Measurements from ENCODE around the gene SNX9.

DNA sequence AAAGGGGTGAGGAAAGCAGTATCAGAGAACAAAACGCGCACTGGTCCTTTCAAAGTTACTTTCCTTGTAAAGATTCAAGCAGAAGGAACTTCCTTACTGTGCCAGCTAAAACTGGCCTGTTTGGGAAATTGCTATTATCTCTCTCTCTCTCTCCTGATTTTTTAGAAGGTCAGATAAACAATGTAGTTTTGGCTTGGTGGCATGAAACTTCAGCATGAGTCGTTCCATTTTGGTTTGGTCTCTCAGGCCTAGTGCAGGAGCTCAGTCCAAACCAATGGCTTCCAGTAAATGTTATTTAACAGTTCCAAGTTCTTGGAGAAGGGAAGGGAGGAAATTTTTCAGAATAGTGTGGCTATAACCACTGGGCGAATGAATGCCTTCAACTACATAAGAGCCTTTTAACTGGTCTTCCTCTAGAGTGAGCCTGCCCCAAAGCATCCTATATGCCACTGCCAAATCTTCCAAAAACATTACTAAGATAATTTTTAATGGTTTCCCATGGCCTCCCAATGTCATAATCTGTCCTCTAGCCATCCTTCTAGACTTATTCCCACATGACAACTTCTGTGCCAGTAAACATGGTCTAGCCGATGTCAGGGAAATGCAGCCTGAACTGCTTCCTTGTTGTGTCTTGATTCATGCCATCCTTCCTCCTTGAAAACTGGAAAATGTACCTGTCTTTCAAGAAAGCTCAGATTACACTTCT is 9.1 kb upstream of the SNX9 start:
- TF ChIP-seq TCF12 (IDR thresholded peaks at IDR 0.05; ENCODE audit: low read depth, low read length) (no peak), IKZF2 (IDR thresholded peaks at IDR 0.05) (no peak), EZH2 (IDR thresholded peaks at IDR 0.05; ENCODE audit: borderline replicate concordance, control insufficient read depth, low read depth, low read length) (no peak)
- TF ChIP-seq, protein P1, sequence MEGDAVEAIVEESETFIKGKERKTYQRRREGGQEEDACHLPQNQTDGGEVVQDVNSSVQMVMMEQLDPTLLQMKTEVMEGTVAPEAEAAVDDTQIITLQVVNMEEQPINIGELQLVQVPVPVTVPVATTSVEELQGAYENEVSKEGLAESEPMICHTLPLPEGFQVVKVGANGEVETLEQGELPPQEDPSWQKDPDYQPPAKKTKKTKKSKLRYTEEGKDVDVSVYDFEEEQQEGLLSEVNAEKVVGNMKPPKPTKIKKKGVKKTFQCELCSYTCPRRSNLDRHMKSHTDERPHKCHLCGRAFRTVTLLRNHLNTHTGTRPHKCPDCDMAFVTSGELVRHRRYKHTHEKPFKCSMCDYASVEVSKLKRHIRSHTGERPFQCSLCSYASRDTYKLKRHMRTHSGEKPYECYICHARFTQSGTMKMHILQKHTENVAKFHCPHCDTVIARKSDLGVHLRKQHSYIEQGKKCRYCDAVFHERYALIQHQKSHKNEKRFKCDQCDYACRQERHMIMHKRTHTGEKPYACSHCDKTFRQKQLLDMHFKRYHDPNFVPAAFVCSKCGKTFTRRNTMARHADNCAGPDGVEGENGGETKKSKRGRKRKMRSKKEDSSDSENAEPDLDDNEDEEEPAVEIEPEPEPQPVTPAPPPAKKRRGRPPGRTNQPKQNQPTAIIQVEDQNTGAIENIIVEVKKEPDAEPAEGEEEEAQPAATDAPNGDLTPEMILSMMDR (IDR thresholded peaks at IDR 0.05 in 2 of 3, conservative IDR thresholded peaks at IDR 0.05 in 1 of 3; ENCODE audit: control insufficient read depth in 2 of 3, extremely low read depth in 1 of 3, insufficient read depth in 1 of 3, low read depth in 3 of 3, low read length in 3 of 3) = no peak
- TF ChIP-seq, protein P2, sequence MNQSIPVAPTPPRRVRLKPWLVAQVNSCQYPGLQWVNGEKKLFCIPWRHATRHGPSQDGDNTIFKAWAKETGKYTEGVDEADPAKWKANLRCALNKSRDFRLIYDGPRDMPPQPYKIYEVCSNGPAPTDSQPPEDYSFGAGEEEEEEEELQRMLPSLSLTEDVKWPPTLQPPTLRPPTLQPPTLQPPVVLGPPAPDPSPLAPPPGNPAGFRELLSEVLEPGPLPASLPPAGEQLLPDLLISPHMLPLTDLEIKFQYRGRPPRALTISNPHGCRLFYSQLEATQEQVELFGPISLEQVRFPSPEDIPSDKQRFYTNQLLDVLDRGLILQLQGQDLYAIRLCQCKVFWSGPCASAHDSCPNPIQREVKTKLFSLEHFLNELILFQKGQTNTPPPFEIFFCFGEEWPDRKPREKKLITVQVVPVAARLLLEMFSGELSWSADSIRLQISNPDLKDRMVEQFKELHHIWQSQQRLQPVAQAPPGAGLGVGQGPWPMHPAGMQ (IDR thresholded peaks at IDR 0.05; ENCODE audit: borderline replicate concordance) = no peak
